ENCODE measurements around the gene SNRPD3. TPM values are rescaled to one million over a fixed set of nuclear protein-coding genes. Genes with fewer than 3 reads are reported as not detected.

The SNRPD3 gene
- total RNA-seq, 1 donor from 2014 or later: 142 TPM

GRCh38 chr22:24567668-24568067 lies 11.9 kb downstream of the SNRPD3 start:
- no peak for DNase-seq

DNA sequence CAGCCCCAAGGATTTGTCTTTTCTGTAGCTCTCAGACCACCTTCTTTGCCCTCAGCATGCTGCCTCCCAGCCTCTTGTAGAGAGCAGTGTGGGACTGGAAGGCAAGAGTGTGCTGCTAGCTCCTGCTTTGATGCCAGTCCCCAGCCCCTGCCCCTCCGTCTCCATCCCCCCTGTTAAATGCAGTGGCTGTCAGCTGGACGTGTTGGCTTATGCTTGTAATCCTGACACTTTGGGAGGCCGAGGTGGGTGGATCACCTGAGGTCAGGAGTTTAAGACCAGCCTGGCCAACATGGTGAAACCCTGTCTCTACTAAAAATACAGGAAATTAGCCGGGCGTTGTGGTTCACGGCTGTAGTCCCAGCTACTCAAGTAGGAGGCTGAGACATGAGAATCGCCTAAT lies 15.5 kb downstream of the SNRPD3 start:
- DNase-seq: no peak

DNA sequence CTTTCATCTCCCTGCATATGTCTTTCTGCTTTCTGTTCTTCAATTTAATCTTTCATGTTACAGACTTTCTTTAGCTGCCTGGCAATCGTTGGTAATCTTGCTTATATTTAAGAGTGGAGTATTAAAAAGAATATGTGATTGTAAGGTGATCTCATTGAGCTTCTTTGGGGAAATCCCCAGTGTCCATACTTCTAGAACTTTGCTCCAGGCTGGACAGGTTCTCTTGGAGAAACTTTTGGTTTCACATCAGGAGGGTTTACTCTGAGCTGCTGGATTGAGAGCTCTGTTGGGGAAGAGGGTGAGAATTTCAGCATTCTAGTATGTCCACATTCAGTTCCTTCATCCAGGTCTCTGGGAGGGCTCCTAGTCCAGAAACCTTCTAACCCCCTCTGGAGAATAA lies 21.0 kb downstream of the SNRPD3 start:
- DNase-seq: no peak

- no peak for DNase-seq
Observed at GRCh38 chr22:24578355-24579257, 22.8 kb downstream of the SNRPD3 start.

- DNase-seq: no peak
Observed at GRCh38 chr22:24579258-24579601, 23.4 kb downstream of the SNRPD3 start.

- no peak for DNase-seq
Observed at GRCh38 chr22:24580276-24580675, 24.5 kb downstream of the SNRPD3 start.

GRCh38 chr22:24582056-24582814 lies 26.4 kb downstream of the SNRPD3 start:
- DNase-seq: no peak

- no peak for DNase-seq
Observed at GRCh38 chr22:24583221-24584165, 27.7 kb downstream of the SNRPD3 start.

- no peak for DNase-seq
Observed at GRCh38 chr22:24584166-24584790, 28.5 kb downstream of the SNRPD3 start.

DNA sequence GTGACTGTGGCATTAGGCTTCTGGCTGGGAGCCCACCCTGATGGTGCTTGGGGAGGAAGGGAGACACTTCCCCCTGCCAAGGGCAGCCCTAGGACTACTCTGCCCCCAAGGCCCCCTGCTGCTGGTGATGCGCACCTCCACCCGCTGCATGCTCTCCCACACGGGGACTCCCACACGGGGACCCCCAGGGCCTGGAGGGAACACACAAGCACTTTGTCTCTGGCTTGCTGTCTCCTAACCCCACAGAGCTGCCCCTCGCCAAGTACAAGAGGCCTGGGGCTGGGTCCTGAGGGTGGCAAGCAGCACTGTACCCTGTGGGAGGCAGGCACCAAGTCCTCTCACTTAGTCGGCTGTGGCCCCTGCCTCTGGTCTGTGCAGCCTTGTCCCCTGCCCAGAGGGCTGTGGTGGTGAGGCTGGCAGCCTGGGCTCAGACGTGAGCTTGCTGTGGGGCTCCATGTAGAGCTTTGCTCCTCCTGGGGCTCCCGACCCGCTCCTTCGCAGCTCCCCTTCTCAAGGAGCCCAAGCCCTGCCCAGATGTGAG lies 29.1 kb downstream of the SNRPD3 start:
- DNase-seq: no peak

DNA sequence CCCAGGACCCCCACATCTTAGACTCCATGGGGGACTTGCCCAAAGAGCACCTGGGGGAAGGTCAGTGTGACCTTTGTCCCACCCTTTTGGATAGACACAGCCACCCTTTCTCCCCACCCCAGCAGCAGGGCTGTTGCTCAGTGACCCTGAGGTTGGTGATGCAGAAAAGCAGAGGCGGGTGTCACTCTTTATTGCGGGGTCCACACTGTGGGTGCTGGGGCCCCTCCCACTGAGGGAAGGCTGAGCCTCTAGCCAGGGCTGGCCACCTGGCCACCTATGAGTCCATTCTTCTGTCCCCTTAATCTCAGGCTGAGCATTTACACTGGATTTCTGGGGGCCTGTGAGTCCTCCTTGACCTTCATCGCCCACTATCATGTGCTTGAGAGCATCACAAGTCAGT lies 29.7 kb downstream of the SNRPD3 start:
- no peak for DNase-seq

GRCh38 chr22:24585927-24586546 lies 30.2 kb downstream of the SNRPD3 start:
- no peak for DNase-seq

DNA sequence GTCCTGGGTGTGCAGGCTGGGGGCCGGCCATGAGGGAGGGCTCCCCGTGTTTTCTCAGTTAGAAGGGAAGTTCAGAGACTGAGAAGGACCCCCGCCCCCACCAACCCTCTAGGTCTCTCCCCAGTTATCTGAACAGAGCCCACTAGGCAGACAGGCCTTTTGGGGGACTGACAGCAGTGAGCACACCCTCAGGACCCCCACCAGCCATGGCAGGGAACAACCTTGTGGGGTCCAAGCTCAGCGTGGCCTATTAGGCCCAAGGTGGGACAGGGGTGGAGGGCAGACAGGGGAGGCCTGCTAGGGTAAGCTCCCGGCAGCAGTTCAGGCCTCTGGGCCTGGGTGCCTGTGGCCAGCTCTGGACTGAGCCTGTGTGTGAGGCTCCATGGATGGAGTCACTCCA lies 31.5 kb downstream of the SNRPD3 start:
- DNase-seq: no peak

DNA sequence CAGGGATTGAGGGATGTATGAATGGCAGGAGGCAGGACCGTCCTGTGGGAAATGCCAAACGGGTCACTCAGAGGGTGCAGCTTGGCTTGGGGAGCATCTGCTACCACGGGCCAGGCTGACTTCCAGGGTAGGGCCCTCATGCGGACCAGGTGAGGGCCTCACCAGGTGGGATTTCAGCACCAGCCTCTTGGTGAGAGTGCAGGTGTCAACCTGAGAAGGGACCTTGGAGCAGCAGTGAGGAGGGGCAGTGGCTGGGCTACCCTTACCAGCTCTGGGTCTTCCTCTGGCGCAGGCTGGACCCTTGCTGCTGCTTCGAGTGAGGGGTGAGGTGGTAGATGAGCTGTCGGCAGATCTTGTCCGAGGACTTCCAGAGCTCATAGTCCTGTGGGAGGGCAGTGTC lies 32.1 kb downstream of the SNRPD3 start:
- no peak for DNase-seq

DNA sequence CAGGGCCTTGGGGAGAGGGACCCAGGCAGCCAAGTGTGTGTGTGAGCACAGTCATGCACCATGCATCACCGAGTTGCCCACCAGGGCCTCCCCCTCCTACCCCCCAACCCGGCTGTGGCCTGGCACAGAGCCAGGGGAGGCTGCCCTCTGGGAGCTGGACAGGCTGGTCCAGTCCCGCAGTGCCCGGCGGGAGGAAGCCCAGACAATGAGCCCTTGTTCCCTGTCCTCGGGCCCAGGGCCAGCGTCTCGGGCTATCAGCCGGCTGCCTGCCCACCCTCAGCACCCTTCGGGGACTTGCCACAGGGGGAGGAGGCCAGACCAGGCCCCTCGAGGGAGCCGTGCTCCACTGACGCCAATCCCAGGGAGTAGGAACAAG lies 32.6 kb downstream of the SNRPD3 start:
- no peak for DNase-seq

DNA sequence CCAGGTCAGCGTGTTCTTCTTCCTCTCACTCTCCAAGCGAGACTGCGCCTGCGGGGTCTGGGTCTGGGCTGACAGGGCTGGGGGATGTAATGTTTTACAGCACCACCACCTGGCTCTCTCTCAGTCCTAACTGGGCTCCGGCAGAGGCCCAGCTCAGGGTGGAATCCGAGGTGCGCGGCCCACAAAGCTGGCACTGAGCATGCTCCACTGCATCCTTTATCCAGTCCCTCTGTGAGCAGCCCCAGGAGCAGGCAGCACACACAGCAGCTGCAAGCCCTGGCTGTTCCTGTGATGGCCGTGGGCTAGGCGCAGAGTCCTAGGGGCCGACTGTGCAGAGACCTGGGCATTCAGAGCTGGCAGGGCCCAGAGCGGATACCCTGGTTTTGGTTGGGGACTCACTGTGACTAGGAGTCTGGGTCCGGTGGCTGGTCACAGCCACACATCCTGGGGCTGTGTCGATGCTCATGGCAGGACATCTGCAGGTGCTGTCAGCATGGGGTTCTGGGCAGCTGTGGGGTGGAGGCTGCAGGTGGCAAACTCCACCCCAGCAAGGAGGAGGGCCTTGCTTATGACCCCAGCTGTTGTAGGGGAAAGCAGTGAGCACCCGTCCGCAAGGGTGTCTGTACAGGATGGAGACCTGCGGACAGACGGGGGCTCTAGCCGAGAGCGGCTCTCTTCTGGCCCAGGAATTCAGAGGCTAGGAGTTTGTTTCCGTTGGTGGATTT lies 33.1 kb downstream of the SNRPD3 start:
- DNase-seq: no peak

DNA sequence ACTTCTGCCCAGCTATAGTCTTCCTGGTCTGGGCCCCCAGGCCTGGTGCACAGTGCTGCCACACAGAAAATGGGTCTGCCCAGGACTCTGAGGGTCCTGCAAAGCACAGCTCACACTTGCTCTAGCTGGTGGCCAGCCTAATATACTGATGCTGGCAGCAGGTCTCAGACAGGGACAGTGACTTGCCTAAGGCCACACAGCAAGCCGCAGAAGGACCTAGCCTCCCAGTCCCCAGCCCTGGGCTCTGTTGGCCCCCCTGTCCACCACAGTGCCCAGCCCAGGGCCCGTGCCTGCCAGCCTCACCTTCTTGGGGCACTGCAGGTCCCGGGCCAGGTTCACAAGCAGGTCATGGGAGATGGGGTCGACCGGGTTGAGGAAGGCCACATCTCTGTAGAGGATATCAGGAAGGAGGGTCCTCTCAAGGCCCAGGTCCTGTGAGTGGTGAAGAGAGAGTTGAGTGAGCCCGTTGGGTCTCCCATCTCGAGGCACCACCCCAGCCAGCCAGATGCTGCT lies 33.8 kb downstream of the SNRPD3 start:
- DNase-seq: no peak

- no peak for DNase-seq
Observed at GRCh38 chr22:24590596-24591173, 34.9 kb downstream of the SNRPD3 start.

DNA sequence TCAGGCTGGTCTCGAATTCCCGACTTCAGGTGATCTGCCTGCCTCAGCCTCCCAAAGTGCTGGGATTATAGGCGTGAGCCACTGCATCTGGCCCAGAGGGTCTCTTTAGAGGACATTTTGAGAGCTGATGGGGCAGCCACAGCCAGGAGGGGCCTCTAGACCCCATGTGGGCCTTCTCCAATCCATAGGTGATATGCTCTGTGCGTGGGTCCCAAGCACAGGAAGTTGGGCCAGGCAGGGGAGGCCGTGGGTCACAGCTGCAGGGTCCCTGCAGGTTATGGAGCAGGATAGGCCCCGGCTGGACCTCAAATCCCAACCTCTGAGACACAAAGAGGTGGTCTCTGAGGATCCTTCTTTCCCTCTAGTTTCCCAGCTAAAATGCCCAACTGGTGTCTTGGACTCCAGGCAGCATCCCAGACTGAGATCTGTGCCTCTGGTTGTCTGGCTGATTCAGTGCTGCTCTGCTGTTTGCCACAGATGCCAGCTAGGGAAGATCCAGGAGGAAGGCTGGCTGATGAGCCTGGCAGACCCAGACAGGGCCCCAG lies 35.6 kb downstream of the SNRPD3 start:
- no peak for DNase-seq
